ENCODE results near the gene CDK17. TPM values are rescaled to one million over a fixed set of nuclear protein-coding genes. Genes with fewer than 3 reads are reported as not detected.

Gene CDK17
- total and polyA plus RNA-seq, 2 donors (not counting 1 experiment from before 2014, with no cell fraction given), result 50.0 to 109 TPM

DNA sequence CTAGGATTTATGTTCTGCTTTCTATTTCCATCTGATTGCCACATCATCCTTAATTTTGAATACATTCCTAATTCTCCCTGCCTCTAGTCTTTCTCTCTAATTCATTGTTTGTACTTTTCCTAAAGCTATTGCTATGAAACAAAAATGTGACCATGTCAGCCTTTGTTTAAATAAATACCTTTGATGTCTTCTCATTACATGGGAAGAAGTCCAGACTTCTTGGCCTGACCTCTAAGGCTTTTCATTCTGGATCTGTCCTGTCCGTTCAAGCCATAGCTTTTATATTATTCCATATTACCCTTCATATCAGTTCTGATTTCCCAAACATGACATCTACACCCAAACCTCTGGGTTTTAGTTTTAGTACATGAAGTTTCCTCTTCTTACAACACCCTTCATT, 91.4 kb downstream of the CDK17 start:
- Histone ChIP-seq H3K9ac (ENCODE audit: insufficient read depth, low read length) (no peak overlapping the region), H3K9me3 (ENCODE audit: control insufficient read depth, insufficient read depth, low read depth, low read length) (no peaks in the 10 kb centered on the region), H3K4me1 (ENCODE audit: control insufficient read depth, extremely low read depth, insufficient read depth, low read length) (no peaks in the 10 kb centered on the region), H3K27ac (ENCODE audit: insufficient read depth, low read length) (peak overlapping the region; percentile 26), H3K79me2 (ENCODE audit: control insufficient read depth, insufficient read depth, low read length) (peaks cover 44% of the 10 kb centered on the region), H3K27me3 (ENCODE audit: control insufficient read depth, insufficient read depth, low read length) (no peaks in the 10 kb centered on the region), H2AFZ (ENCODE audit: low read length) (no peak overlapping the region), H3K4me3 (replicated peaks in 1 of 4; ENCODE audit: control extremely low read depth in 1 of 4, insufficient read depth in 1 of 4, low read depth in 3 of 4, low read length in 4 of 4) (no peak overlapping the region), H3K36me3 (ENCODE audit: control insufficient read depth, insufficient read depth, low read length) (no peaks in the 10 kb centered on the region), H4K20me1 (ENCODE audit: control insufficient read depth, extremely low read depth, insufficient read depth, low read length) (no peaks in the 10 kb centered on the region), H3K4me2 (ENCODE audit: extremely low read depth, insufficient read depth, low read length) (no peak overlapping the region)
- peak; percentile 34 to 49 for DNase-seq (ENCODE audit: low read depth in 2 of 2)
- TF ChIP-seq, protein P1, sequence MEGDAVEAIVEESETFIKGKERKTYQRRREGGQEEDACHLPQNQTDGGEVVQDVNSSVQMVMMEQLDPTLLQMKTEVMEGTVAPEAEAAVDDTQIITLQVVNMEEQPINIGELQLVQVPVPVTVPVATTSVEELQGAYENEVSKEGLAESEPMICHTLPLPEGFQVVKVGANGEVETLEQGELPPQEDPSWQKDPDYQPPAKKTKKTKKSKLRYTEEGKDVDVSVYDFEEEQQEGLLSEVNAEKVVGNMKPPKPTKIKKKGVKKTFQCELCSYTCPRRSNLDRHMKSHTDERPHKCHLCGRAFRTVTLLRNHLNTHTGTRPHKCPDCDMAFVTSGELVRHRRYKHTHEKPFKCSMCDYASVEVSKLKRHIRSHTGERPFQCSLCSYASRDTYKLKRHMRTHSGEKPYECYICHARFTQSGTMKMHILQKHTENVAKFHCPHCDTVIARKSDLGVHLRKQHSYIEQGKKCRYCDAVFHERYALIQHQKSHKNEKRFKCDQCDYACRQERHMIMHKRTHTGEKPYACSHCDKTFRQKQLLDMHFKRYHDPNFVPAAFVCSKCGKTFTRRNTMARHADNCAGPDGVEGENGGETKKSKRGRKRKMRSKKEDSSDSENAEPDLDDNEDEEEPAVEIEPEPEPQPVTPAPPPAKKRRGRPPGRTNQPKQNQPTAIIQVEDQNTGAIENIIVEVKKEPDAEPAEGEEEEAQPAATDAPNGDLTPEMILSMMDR (conservative IDR thresholded peaks at IDR 0.05 in 1 of 2, IDR thresholded peaks at IDR 0.05 in 1 of 2; ENCODE audit: low read depth in 1 of 2, low read length in 2 of 2), result no peak
- no peak for TF ChIP-seq EZH2 (IDR thresholded peaks at IDR 0.05; ENCODE audit: low read length, missing control alignments)

DNA sequence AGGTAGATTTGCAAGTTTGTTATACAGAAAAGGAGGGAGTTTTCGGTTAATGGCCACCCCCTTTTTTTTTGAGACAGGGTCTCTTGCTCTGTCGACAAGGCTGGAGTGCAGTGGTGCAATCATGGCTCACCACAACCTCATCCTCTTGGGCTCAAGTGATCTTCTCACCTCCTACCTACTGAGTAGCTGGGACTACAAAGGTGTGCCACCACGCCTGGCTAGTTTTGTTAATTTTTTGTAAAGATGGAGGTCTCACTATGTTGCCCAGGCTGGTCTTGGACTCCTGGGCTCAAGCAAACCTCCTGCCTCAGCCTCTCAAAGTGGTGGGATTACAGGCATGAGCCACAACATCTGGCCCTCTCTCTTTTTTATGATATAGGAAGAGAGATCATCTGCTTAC, 94.6 kb downstream of the CDK17 start:
- Histone ChIP-seq H2AFZ (ENCODE audit: low read length) (no peak overlapping the region), H3K36me3 (ENCODE audit: control insufficient read depth, insufficient read depth, low read length) (no peaks in the 10 kb centered on the region), H3K9me3 (ENCODE audit: control insufficient read depth, insufficient read depth, low read depth, low read length) (no peaks in the 10 kb centered on the region), H4K20me1 (ENCODE audit: control insufficient read depth, extremely low read depth, insufficient read depth, low read length) (no peaks in the 10 kb centered on the region), H3K27ac (ENCODE audit: insufficient read depth, low read length) (no peak overlapping the region), H3K4me1 (ENCODE audit: control insufficient read depth, extremely low read depth, insufficient read depth, low read length) (no peaks in the 10 kb centered on the region), H3K79me2 (ENCODE audit: control insufficient read depth, insufficient read depth, low read length) (peaks cover 31% of the 10 kb centered on the region), H3K9ac (ENCODE audit: insufficient read depth, low read length) (no peak overlapping the region), H3K4me2 (ENCODE audit: extremely low read depth, insufficient read depth, low read length) (no peak overlapping the region), H3K4me3 (replicated peaks in 1 of 4; ENCODE audit: control extremely low read depth in 1 of 4, insufficient read depth in 1 of 4, low read depth in 3 of 4, low read length in 4 of 4) (no peak overlapping the region), H3K27me3 (ENCODE audit: control insufficient read depth, insufficient read depth, low read length) (no peaks in the 10 kb centered on the region)
- no peak for DNase-seq (ENCODE audit: low read depth in 2 of 2)
- TF ChIP-seq, protein P1 (conservative IDR thresholded peaks at IDR 0.05 in 1 of 2, IDR thresholded peaks at IDR 0.05 in 1 of 2; ENCODE audit: low read depth in 1 of 2, low read length in 2 of 2), result no peak
- no peak for TF ChIP-seq EZH2 (IDR thresholded peaks at IDR 0.05; ENCODE audit: low read length, missing control alignments)

DNA sequence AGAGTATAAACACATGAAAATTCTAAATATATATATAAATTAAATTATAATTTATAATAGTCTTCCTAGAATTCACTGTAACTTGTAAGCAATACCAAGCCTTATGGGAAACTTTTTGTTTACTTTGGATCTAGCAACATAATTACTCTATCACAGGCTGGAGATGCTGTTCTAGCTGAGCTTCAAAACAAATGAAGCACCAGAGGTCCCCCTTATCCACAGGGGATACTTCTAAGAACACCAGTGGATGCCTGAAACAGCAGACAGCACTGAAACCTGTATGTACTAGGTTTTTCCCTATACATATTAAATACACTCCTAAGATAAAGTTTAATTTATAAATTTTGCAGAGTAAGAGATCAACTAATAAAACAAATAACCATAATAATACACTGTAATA, 96.6 kb downstream of the CDK17 start:
- H3K9me3 ChIP-seq (ENCODE audit: control insufficient read depth, insufficient read depth, low read depth, low read length), result no peaks in the 10 kb centered on the region
- H3K36me3 ChIP-seq (ENCODE audit: control insufficient read depth, insufficient read depth, low read length), result no peaks in the 10 kb centered on the region
- H4K20me1 ChIP-seq (ENCODE audit: control insufficient read depth, extremely low read depth, insufficient read depth, low read length), result no peaks in the 10 kb centered on the region
- TF ChIP-seq, protein P1 (conservative IDR thresholded peaks at IDR 0.05 in 1 of 2, IDR thresholded peaks at IDR 0.05 in 1 of 2; ENCODE audit: low read depth in 1 of 2, low read length in 2 of 2), result no peak
- no peak for TF ChIP-seq EZH2 (IDR thresholded peaks at IDR 0.05; ENCODE audit: low read length, missing control alignments)
- H3K9ac ChIP-seq (ENCODE audit: insufficient read depth, low read length), result no peak overlapping the region
- H3K27ac ChIP-seq (ENCODE audit: insufficient read depth, low read length), result no peak overlapping the region
- H3K27me3 ChIP-seq (ENCODE audit: control insufficient read depth, insufficient read depth, low read length), result no peaks in the 10 kb centered on the region
- no peak overlapping the region for H3K4me2 ChIP-seq (ENCODE audit: extremely low read depth, insufficient read depth, low read length)
- peak in 1 of 2 donors; percentile 46 for DNase-seq (ENCODE audit: low read depth in 2 of 2)
- H3K4me1 ChIP-seq (ENCODE audit: control insufficient read depth, extremely low read depth, insufficient read depth, low read length), result no peaks in the 10 kb centered on the region
- H3K4me3 ChIP-seq (replicated peaks in 1 of 4; ENCODE audit: control extremely low read depth in 1 of 4, insufficient read depth in 1 of 4, low read depth in 3 of 4, low read length in 4 of 4), result no peak overlapping the region
- no peak overlapping the region for H2AFZ ChIP-seq (ENCODE audit: low read length)
- peaks cover 24% of the 10 kb centered on the region for H3K79me2 ChIP-seq (ENCODE audit: control insufficient read depth, insufficient read depth, low read length)

All from fibroblast of lung (primary cell).